HG03045 (cell line): Measurements from ENCODE around the gene ITIH5.
A peak's percentile ranks its signal among the peaks of the same experiment; 100 is the strongest.

Experiments used
- ATAC-seq: cut with Tn5 transposase; IDR thresholded peaks from one replicate; pipeline ENCODE4 v1.9.1; 2021; ENCODE audit warnings: mild to moderate bottlenecking, moderate library complexity; ENCODE audit not compliant: unreplicated experiment

The ITIH5 gene

DNA sequence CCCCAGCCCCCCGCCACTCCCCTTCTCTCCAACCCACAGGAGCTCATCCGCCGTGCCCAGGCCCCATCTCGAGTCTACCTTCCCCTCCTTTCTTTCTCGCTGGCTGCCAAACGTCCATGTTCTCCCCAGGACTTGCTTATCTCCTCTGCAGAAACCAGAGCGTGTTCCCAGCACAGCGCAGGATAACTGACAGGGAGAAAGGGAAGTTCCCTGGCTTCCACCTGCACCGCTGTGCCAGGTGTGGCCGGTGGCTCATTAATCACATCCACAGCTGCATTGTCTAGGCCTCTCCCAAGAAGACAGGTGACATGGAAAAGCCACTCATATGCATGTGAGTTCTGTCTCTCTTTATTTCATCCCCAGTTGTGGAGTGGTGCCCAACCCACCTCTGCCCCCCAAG, 113.2 kb downstream of the ITIH5 start:
- ATAC-seq = no peak

DNA sequence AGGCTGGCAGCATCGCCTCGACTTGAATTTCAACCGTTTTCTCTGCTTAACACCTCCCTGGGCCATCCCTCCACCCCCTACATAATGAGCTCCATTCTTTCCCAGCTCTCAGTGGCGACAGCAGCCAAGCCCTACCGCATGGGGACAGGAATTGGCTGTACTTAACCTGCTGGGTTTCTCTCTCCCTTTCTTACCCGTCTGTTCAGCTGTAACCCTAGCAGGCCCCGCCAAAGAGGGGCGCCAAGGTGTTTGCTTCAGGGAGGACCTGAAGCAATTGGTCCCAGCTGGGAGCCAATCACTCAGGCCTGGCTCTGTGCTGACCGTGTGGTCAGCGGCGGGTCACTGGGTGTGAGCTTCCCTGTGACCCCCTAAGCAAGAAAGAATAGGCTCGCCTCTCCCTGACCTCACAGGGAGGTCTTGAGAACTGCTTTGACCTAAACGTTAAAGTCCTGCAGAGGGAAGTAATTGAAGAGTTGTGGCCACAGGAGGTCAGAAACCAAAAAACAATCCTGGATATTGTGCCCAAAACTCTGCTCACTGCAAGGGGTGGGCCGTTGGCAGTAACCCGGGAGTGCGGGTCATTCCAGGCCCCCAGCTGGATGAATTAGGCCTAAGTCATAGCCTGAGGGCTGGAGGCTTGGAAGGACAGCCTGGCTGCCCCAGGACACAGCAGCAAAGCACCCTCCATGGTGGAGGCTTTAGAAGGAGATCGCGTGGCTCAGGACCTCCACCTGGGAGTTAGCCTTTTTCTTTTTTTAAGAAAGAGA, 114.6 kb downstream of the ITIH5 start:
- ATAC-seq = no peak

DNA sequence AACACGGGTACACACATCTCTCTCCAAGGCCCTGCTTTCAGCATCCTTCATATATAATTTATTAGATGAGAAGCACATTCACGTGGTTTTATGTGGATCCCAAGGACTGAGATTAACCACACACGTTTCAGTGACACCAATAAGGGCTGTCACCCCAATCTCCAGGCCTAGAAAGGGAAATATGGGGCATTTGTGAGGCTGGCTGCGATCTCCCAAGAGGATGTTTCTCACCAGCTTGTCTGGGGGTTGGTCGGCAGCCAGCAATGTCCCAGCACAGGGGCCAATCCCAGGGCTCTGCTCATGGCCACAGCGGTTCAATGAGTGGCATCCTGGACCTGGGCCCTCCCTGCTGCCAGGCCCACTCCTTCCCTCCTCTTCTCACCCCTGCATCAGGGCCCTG, 115.5 kb downstream of the ITIH5 start:
- ATAC-seq = no peak

DNA sequence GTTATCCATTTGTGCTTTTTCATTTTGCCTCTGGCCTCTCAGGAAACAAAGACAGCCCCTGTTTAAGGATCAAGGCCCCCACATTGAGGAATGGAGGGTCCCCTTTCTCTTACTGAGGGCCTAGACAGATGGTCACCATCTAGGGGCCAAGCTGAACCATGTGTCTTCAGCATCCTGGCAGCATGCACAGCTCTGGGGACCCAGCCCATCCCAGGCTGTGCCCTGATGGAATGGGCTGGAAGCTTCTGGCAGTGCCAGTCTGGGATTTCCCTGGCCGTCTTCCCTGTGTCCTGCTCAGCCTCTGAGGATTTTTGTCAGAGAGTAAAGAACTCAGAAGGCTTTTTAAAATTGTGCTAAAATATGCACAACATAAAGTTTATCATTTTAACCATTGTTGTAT, 116.8 kb downstream of the ITIH5 start:
- no peak for ATAC-seq

DNA sequence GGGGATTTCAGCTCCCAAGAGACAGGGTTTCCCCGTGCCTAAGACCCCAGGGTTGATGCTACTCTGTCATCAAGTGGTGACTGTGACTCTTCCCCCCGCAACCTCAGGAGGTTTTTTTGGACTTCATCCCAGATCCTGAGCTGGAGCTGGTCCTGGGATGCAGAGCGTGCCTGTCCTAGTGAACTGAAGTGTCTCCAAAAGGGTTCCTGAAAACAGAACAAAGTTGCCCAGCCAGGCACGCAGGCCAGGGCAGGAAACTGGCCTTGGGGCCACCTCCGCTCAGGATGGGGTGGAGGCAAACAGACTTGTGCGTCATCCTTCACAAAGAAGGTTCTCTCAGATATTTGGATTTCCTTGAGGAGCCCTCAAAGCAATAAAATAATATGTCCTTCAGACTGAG, 118.9 kb downstream of the ITIH5 start:
- no peak for ATAC-seq

DNA sequence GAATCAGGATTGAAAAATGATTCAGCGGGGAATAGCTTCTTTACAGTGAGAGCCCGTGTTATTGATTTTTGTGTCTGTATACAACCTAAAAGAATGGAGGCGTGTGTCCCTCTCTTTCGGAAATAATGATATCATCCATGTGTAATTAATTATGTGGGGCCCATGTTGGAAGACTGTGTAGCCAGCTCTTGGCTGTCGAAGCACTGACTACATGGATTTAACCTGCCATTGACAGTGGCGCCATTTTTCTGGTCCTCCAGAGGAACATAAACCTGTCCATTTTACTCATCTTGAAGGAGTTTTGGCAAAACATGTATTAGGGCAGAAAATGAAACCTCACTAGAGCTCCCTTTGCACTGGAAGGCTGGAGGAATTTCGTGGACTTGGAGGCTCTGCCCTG, 119.6 kb downstream of the ITIH5 start:
- no peak for ATAC-seq

DNA sequence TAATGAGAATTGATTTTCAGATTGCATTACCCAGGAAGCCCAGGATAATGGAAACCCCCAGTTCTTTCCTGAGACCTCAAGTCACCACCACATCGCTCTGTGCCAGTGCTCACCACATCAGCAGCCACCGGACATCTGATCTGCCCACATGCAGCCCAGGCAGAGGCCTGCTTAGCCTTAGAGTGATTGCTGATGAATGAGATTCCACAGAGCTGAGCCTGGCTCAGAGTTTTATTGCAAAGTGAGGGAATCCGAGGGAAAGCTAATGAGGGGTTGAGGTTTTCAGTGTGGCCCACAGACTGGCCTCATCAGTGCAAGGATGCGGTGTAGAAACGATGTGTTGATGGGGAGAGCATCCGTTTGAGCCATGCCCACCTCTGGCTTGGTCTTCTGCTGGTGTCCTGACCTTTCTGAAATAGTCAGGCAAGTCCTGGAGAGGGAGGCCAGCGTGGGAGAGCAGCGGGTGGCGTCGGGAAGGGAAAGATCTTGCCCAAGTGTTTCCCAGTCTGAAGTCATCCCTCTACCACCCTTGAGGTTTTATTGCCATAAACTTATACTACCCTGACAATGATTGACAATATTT, 120.3 kb downstream of the ITIH5 start:
- no peak for ATAC-seq

DNA sequence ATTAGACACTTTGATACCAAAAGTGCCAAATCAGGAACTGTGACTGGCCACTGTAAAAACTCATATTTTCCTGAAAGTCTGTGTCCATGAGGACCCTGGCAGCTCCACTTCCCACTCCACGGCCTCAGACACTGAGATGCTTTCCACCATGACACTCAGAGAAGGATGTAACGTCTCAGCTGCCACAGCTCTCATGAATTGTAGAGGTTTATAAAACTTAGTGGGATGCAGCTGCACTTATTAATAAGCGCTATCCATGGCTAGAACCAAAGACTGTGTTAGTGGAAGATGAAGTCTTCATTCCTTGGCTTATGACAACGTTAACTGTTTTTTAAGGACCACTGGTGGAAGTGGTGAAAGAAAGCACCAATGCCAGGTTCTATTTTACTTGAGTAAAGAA, 121.0 kb downstream of the ITIH5 start:
- no peak for ATAC-seq

DNA sequence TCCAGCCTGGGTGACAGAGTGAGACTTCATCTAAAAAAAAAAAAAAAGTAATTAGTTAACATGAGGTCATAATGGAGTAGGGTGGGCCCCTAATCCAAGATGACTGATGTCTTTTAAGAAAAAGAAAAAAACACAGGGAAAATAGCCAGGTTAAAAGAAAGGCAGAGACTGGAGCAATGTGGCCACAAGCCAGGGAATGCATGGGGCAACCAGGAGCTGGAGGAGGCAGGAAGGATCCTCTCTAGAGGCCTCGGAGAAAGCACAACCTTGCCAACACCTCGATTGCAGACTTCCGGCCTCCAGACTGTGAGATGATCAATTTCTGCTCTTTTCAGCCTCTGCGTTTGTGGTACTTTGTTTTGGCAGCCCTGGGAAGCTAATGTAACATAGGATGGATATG, 121.5 kb downstream of the ITIH5 start:
- ATAC-seq = no peak

DNA sequence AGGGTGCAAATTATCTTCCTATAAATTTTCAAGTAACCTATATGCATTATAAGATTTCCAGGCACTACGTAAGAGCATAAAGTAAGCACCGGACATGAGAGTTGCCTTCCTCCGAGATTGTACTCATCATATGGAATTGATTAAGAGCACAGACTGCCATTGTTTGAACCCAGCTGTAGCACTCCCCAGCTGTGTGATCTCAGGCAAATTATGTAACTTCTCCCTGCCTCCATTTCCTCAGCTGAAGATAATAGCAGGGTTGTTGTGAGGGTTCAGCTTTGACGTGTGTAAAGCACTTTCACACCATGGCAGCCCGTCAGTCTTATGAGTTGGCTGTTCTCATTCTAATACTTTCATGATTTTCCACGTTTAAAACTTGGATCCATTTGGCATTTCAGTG, 122.6 kb downstream of the ITIH5 start:
- no peak for ATAC-seq

DNA sequence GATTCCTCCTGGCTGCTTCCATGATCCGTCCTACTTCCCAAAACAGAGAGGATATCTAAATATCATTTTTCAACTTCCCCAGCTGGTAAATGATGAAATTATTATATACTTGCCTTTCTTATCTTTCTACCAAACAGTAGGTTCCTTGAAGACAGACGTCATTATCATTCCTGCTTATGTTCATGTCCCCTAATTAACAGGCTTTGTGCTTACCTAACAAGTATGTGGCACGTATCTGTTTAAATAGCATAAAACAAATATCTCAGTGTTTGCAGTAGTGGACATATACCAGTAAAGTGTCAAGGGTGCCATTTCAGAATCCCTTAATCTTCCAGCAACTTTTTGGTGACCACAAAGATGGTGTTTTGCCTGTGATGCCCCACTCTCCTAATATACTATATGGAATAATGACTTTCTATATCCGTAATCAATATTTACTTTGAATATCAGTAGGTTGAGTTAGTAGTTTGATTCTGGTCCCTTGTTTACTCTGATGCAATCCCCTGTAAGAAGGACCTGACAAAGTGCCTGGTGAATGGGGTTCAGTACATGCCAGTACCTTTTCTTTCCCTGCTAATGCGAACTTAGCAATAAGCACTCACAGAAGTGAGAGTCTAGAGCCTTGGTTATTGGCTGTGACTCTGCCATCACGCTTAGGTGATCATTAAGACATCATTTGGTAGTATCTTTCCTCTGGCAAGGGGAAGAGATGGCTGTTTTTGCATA, 124.4 kb downstream of the ITIH5 start:
- ATAC-seq = no peak

DNA sequence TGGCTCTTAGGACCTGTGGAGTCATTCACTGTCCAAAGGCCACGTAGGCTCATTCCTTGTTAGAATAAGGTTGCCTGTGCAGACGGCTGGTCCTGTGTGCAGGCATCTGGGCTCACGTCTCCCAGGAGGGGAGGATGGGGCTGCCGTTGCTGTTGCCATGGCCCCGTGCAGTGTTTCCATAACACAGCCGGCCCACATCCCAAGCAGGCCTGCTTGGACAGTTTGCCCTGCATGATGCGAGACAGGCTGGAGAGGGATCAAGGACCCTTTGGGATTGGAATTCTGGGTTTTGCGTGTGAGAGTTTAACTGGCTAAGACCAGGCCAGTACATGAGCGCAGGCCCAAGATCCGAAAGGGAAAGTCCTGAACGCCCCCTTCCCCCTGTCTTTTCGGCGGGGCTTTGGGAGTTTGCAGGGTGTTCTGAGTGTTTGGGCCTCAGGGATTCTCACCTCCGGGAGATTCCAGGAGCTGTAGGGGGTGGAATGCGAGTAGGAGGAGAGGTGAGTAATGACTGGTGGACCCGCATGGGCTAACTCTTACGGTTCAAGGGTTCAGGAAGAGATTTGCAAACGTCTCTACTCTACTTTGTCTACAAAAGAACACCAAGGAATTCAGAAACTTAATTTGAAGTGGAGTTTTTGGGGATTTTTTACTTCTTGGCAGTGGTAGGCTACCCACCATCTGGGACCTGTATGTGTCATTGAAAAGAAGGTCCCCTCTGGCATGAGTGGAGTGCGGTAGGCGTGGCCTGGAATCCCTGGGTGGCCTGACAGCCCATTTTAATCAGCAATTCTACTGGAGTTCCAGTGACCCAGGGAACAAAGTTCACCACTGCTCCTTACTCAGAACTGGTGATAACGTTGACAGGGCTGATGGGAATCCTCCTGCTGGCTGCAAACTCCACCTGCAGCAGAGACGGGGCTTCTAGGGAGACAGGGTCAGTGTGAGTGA, 125.4 kb downstream of the ITIH5 start:
- no peak for ATAC-seq

DNA sequence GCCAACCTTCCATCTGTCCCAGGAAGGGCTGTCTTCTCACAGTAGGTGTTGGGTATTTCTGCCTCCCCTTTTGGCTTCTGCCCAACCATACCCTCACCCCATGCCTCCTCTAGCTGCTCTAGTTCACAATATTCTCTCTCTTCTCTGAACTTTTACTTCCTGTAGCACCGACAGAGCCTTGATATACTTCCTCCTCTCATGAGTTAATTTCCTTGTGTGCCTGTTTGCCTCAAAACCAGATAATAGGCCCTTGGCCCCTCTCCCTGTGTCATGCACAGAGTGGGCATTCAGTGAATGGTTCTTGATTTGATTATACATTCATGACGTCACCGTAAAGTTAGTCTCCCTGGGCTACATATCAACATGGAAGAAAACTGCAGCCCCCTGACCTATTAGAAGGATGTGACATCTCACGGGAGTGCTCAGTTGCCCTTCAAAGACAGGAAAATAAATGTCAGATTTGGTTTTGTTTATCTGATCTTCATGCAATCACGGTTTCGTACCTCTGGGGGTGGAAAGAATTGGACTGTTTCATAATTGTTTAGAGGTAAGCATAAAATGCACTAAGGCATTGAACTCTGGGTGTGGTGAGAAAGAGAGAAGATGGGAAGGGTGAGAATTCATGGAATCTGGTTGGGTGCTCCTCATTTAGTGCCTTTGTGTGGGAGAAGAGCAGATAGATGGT, 127.7 kb downstream of the ITIH5 start:
- no peak for ATAC-seq

DNA sequence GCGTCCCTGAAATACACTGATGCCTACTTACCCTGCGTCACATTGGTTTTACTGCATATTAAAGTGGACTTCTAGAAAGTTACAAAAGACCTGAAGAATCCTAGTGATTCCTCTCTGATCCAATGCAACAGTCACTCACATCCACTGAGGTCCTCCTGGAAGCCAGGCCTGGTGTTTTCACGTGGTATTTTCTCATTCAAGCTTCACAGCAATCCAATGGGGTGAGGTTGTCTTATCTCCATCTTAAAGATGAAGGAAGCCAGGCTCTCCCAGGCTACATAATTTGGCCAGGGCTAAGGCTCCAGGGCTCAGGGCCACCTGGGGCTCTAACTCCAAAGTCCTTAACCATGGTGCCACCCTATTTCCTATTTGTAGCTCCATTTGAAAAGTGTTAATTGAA, 129.6 kb downstream of the ITIH5 start:
- ATAC-seq = no peak

DNA sequence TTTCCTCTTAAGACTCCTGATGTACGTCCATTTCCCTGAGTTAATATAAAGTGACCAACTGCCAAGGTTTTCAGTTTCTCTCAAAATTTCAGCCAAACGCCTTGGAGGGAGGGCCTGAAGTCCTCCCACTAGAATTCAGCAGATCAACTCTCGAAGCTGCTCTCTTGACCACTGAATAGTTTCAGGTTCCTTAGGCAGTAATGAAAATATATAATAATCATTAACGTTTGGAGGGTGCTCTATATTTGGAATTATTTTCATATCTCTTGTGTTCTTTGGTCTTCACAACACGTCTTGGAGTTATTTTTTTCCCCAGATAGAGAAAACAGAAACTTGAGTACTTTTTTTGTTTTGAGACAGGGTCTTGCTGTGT, 132.3 kb downstream of the ITIH5 start:
- ATAC-seq = peak; percentile 43

DNA sequence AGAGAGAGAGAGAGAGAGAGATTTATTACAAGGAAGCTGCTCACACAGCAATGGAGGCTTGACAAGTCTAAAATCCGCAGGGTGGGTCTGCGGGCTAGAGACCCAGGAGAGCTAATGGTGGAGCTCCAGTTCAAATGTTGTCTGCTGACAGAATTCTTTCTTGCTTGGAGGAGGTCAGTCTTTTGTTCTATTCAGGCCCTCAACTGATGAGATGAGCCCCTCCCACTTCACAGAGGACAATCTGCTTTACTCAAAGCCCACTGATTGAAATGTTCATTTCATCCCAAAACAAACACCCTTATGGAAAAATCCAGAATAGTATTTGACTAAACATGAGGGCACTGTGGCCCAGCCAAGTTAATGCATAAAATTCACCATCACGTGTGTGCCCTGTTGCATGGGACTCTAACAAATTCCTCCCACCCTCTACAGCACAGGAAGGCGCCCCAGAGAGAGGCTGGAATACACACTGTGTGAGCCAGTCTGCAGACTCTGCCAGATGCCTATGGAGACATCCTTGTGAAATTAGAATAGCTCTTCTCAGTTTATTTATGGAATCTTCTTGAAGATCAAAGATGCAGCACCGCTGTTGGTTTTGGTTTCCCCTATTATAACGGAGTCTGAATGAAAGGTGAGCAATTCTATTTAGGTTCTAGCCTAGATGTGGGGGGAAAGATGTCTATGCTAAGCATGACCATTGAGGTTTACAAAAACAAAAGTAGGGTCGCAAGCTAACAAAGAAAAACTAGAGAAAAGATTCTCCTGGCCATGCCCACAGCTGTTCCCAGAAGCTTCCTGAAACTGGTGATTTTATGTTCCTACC, 132.9 kb downstream of the ITIH5 start:
- no peak for ATAC-seq

DNA sequence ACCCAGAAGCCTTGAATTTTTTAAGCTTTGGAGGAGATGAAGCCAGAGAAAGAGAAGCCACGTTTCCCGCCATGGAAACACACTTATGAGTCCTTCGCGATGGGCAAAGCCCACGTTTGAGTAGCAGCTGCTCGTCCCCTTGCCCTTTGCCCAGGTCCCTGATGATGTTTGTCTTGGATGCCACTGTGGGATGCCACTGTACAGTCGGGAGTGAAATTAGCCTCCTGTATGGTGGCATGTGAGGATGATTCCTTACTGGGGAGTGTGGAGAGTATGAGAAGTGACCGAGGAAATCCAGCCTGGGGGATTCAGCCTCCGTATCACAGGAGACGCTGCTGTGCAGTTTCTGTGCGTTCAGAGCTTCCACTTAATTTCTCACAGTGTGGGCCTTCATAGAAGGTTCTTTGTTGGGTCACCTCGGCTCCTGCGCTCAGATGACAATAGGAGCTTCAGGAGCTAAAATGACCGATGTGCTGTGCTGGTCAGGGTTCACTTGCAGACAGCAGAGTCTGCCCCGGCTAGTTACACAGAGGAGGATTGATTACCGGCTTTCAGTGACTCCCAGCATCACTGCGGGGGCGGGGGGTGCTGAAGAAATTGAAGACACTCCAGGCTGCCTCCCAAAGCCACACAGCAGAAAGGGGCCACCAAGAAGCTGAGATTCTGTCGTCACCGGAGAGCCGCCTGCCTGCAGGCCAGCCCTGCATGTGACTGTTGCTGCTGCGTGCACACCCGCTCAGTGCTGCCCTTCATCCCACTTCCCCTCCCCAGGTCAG, 133.9 kb downstream of the ITIH5 start:
- no peak for ATAC-seq

DNA sequence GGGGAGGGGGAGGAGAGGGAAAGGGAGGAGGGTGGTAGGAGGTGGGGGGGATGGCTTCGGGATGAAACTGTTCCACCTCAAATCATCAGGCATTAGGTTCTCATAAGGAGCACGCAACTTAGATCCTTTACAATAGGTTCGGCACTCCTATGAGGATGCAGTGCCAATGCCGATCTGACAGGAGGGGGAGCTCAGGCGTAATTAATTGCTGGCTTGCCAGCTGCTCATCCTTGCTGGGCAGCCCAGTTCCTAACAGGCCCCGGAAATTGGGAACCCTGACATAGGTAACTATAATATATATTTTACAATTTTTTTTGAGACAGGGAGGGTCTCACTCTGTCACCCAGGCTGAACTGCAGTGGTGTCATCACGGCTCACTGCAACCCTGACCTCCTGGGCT, 137.1 kb downstream of the ITIH5 start:
- ATAC-seq = no peak

DNA sequence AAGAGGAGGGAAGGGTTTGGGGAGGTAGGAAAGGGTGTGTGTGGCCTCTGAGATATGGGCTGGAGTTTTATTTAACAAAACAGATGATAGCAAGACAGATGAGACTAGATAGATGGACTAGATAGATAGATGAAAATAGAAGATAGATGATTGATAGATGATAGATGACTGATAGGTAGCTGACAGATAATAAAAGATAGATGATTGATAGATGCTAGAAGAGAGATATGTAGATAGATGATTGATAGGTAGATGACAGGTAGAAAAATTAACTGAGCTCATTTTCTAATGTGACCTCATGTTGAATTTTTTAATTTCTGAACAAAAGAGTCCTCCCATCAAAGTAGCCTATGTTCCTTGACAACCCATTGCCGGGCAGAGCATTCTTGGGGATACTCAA, 139.3 kb downstream of the ITIH5 start:
- no peak for ATAC-seq
